RWPE1 (cell line): ENCODE data around the gene GPR146.

Experiments used
- CTCF ChIA-PET: fragments of 350-600 bp; sonication (Branson Sonifier 250); formaldehyde crosslinking; extraction: SDS; loops from one replicate; lab custom pipeline; 2021; lab: Yijun Ruan, JAX
- POLR2A ChIA-PET: fragments of 400-600 bp; formaldehyde crosslinking; extraction: SDS; loops from one replicate; lab custom pipeline; 2020; ENCODE audit warnings: antibody characterized with exemption; ENCODE audit not compliant: low non-redundant PET; lab: Yijun Ruan, JAX
- DNase-seq: peaks from one replicate; pipeline ENCODE4 v3.0.0; 2012; ENCODE audit warnings: low spot score
- H3K27ac ChIP-seq: fragments of 450-650 bp; 2 replicates; pipeline ENCODE4 v1.5.1; 2017
- TF ChIP-seq, protein P1 (sequence below): fragments of 450-650 bp; conservative IDR thresholded peaks from 2 replicates; pipeline ENCODE4 v1.5.1; 2017; ENCODE audit warnings: low read depth, mild to moderate bottlenecking

The GPR146 gene

DNA sequence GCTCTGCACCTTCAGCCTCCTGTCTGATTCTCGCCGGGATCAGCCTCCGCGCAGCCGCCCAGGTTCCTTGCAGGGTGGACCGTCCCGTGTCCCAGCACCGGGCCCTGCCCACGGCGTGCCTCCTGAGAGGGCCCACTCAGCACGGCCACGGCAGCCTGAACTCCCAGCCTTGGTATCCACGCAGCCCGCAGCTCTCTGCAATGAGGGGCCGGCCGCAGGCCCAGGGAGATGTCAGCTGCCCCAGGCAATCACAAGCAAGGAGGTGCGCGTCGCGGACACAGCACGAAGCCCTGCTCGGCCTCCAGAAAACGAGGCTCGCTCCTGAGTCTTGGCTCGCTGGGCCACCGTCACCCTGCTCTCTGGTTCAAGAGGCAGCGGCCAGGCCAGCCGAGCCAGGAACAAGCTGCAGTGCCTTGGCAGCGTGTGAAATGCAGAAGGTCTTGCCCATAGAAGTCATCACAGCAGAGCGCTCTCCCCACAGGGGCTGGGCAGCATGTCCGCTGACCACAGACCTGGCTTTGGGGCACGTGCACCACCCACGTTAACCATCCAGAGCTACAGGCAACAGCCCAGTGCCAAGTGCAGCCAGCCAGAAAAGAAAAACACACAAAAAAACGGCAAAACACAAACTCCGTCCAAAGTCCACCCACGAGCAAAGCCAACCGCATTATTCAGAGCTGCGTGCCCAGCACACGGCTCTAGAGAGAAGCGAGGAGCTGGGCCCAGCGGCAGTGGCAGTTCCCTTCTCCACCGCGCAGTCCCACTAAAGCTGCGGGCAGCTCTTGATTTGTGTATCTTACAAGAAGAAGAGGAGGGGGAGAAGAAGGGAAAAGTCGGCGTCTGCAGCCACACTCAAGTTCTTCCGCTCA lies 57.5 kb downstream of the GPR146 start:
- TF ChIP-seq, protein P1, sequence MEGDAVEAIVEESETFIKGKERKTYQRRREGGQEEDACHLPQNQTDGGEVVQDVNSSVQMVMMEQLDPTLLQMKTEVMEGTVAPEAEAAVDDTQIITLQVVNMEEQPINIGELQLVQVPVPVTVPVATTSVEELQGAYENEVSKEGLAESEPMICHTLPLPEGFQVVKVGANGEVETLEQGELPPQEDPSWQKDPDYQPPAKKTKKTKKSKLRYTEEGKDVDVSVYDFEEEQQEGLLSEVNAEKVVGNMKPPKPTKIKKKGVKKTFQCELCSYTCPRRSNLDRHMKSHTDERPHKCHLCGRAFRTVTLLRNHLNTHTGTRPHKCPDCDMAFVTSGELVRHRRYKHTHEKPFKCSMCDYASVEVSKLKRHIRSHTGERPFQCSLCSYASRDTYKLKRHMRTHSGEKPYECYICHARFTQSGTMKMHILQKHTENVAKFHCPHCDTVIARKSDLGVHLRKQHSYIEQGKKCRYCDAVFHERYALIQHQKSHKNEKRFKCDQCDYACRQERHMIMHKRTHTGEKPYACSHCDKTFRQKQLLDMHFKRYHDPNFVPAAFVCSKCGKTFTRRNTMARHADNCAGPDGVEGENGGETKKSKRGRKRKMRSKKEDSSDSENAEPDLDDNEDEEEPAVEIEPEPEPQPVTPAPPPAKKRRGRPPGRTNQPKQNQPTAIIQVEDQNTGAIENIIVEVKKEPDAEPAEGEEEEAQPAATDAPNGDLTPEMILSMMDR: no peak
- DNase-seq: no peak
- no peak overlapping the region for H3K27ac ChIP-seq
- ChIA-PET CTCF (interaction anchor here (1.2 to 1.4 kb wide), 2 partner anchors 36 to 109 kb away, joined by 4 to 5 read pairs; no protein-coding TSS in a partner anchor), POLR2A (no interaction called here)

DNA sequence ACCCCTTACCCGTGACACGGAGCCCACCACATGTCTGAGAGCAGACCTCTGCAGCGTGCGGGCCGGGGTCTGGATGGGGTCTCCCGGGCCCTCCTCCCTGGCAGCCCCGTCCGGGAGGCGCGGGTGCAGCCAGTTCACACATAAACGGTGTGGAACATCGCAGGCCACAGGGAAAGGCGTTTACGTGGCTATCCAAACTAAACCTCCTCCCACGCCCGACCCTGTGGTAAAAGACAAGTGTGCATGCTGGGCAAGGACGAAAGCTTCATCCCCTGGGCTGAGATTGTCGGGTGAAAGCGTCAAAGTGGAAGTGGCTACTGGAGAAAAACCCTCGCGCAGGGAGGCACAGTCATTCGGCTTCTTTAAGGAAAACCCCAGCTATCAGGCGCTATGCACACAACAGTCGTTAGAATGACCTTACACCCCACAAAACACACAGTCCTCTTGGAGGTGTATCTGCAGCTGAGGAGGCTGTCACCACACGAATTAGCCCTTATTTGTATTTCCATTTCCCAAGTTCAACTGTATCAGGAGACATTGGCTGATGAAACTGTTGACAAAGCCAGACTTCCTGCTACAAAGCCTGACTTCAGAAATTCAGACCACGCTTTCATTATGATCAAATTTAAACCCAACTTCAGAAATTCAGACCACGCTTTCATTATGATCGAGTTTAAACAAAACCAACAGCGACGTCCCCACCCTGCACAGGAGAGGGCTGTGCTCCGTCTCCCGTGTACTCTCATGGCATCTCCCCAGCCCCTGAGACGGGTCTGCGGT lies 58.9 kb downstream of the GPR146 start:
- H3K27ac ChIP-seq: no peak overlapping the region
- POLR2A ChIA-PET: no interaction called here
- DNase-seq: no peak
- TF ChIP-seq, protein P1: no peak
- CTCF ChIA-PET: interaction anchor here (1.2 kb wide), 1 partner anchor 38 kb away, joined by 5 read pairs; no protein-coding TSS in a partner anchor

DNA sequence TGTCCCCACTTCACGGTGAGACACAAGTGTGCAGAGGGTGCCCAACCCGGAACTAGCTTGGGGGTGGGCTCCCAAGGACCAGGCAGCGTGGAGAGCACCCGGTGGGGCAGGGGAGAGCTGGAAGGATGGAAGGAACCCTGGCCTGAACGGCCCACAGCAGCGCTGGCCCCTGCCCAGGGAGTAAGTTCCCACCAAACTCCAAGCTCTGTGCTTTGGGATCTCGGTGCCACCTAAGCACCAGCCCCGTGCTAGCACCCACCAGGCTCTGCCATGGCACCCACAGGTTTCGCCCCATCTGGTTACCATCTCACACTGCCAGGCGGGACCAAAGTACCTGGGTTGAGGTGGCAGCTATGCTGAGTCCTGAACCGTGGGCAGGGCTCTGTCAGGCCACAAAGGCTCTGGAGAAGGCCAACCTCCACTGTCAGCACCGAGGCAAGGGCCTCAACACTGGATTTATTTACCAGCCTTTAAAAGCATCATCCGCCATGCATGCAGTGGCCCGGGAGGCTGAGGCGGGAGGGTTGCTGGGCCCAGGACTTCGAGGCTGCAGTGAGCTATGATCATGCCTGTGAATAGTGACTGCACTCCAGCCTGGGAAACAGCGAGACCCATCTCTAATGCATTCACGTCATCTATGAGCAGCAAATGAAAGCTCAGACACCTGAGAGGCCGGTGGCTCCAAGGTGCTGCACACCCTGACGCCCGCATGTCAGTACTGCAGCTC lies 59.6 kb downstream of the GPR146 start:
- no peak for DNase-seq
- no peak overlapping the region for H3K27ac ChIP-seq
- CTCF ChIA-PET: interaction anchor here (0.5 to 0.6 kb wide), 2 partner anchors 11 to 66 kb away, joined by 3 to 5 read pairs; no protein-coding TSS in a partner anchor
- POLR2A ChIA-PET: no interaction called here
- TF ChIP-seq, protein P1: no peak

- ChIA-PET CTCF (interaction anchor here (0.5 to 1.0 kb wide), 3 partner anchors 11 to 111 kb away, joined by 3 to 5 read pairs (median 3); no protein-coding TSS in a partner anchor), POLR2A (no interaction called here)
- H3K27ac ChIP-seq: no peak overlapping the region
- no peak for DNase-seq
- TF ChIP-seq, protein P1: no peak
Observed at GRCh38 chr7:1104516-1105179, 60.3 kb downstream of the GPR146 start.

DNA sequence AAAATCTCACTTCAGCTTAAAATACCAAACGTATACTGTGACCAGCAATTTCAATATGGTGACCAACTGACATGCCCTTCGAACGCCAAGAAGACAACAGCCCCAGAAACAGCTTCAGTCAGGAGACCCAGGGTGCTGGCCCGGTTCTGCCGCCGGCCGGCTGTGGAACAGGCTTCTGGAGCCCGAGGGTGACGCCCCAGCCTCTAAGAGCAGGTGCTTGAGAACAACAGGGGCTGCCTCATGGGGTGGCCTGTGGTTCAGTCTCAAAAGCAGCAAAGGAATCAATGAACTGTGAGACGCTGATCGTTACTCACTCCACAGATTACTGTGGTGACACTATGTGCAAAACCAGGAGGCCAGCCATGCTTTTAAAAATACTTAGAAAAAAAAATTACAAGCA lies 60.8 kb downstream of the GPR146 start:
- TF ChIP-seq, protein P1: no peak
- CTCF ChIA-PET: interaction anchor here (1.0 kb wide), 1 partner anchor 112 kb away, joined by 3 read pairs; no protein-coding TSS in a partner anchor
- POLR2A ChIA-PET: no interaction called here

More for the DNA sequence above, 60.8 kb downstream of the GPR146 start:
- no peak overlapping the region; the same call in 1 of the 2 replicates for H3K27ac ChIP-seq
- DNase-seq: no peak
